HepG2 (cell line): Measurements from ENCODE around the gene PLEKHD1. TPM values are rescaled to one million over a fixed set of nuclear protein-coding genes. Genes with fewer than 3 reads are reported as not detected.
A peak's percentile ranks its signal among the peaks of the same experiment; 100 is the strongest.

ENCODE experiments used
- CEBPB ChIP-seq: IDR thresholded peaks from 2 replicates; pipeline ENCODE4 v1.6.1; 2011; ENCODE audit warnings: low read depth, low read length, improper control_type of control experiment, borderline replicate concordance
- HDAC2 ChIP-seq: sonication (generic); formaldehyde crosslinking; IDR thresholded peaks from 2 replicates; pipeline ENCODE4 v1.4.0; 2020; ENCODE audit warnings: missing genetic modification reagents
- KIAA2018 ChIP-seq: sonication (generic); formaldehyde crosslinking; IDR thresholded peaks from 2 replicates; pipeline ENCODE4 v1.5.0; 2020; ENCODE audit warnings: mild to moderate bottlenecking, missing genetic modification reagents, borderline replicate concordance
- MAX ChIP-seq: IDR thresholded peaks from 2 replicates; pipeline ENCODE4 v1.6.1; 2012; ENCODE audit warnings: inconsistent platforms
- MED13 ChIP-seq: sonication (generic); formaldehyde crosslinking; IDR thresholded peaks from 2 replicates; pipeline ENCODE4 v1.5.0; 2020; ENCODE audit warnings: missing genetic modification reagents
- MIER2 ChIP-seq: IDR thresholded peaks from 2 replicates; pipeline ENCODE4 v1.6.1; 2016; ENCODE audit warnings: missing biosample characterization, missing genetic modification reagents
- NFIC ChIP-seq: IDR thresholded peaks from 2 replicates; pipeline ENCODE4 v1.6.1; 2012; ENCODE audit warnings: mild to moderate bottlenecking, low read length, inconsistent platforms
- RBM39 ChIP-seq: fragments of 200-400 bp; formaldehyde crosslinking; IDR thresholded peaks from one replicate; pipeline ENCODE4 v1.6.1; 2018; ENCODE audit warnings: antibody characterized with exemption, mild to moderate bottlenecking, low read depth, low read length; ENCODE audit not compliant: poor library complexity, severe bottlenecking
- SUZ12 ChIP-seq: fragments of 150-350 bp; IDR thresholded peaks from 2 replicates; pipeline ENCODE4 v1.6.1; 2014; ENCODE audit warnings: low read depth, low read length
- USF2 ChIP-seq, 2 experiments: sonication (generic) in 1 of 2; formaldehyde crosslinking in 1 of 2; IDR thresholded peaks; 2 replicates each; pipeline versions ENCODE4 v1.5.1 to v1.6.1; 2011 to 2020; ENCODE audit warnings: borderline replicate concordance in 1 of 2, low read depth in 1 of 2, low read length in 1 of 2, mild to moderate bottlenecking in 1 of 2, missing genetic modification reagents in 1 of 2, moderate library complexity in 1 of 2
- ZNF264 ChIP-seq: sonication (generic); formaldehyde crosslinking; IDR thresholded peaks from 2 replicates; pipeline ENCODE4 v1.4.0; 2020; ENCODE audit warnings: missing genetic modification reagents
- ZNF382 ChIP-seq: sonication (generic); formaldehyde crosslinking; IDR thresholded peaks from 2 replicates; pipeline ENCODE4 v1.5.0; 2020; ENCODE audit warnings: missing genetic modification reagents, mild to moderate bottlenecking, borderline replicate concordance
- polyA plus RNA-seq, 8 experiments: library from polyadenylated mRNA; depleted of rRNA in 3 of 8; stranded (reverse) in 7 of 8; unstranded in 1 of 8; fragments of >200 nt; fragmentation: Illumina TruSeq in 4 of 8; extraction: Trizol in 4 of 8; gene quantifications; 2 replicates each; pipeline versions ENCODE4 v1.2.1 to v1.2.3, GENCODE V29; 2011 to 2016; ENCODE audit warnings: low read depth in 4 of 8, missing spikeins in 1 of 8, mixed read lengths in 1 of 8; ENCODE audit not compliant: insufficient read depth in 1 of 8
- total RNA-seq, 5 experiments: library from RNA; depleted of rRNA; stranded (reverse); fragments of >200 nt; fragmentation: Illumina TruSeq; extraction: Trizol; gene quantifications; 2 replicates each; pipeline ENCODE4 v1.2.3, GENCODE V29; 2016; ENCODE audit warnings: low read depth in 1 of 5
- TF ChIP-seq, protein P1 (sequence below): IDR thresholded peaks from 2 replicates; pipeline ENCODE4 v1.6.1; 2018; ENCODE audit warnings: missing genetic modification reagents
- TF ChIP-seq, protein P2 (sequence below): sonication (generic); formaldehyde crosslinking; IDR thresholded peaks from 2 replicates; pipeline ENCODE4 v1.4.0; 2020; ENCODE audit warnings: missing genetic modification reagents, borderline replicate concordance

PLEKHD1 gene
- total and polyA plus RNA-seq, 2 of the 13 experiments (the other 11 are each of a cell fraction or from before 2014, with no cell fraction given): 0.01 TPM; not detected in 1

DNA sequence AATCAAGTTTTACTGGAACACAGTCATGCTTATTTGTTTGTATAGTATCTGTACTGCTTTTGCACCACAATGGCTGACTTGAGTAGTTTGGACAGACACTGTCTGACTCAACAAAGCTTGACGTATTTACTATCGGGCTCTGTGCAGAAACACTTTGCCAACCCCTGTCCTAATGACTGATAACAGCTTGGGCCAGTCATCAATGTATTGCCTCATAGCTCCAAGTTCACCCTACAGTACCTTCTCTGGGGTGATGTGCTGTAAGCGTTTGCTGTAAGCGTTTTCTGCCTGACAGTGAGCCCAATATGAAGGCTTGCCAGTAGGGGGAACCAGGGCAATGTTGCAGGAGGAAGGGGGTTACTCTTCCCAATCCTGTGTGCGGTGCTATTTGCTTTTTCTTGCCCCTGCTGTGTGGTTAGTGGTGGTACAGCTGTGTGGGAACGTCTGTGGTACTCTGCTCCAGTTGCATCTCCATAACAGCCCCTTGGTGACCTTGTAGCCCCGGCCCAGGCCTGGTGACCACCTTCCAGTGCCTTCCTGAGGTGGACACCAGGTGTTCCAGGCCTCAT lies 95.6 kb downstream of the PLEKHD1 start (continued):
- TF ChIP-seq KIAA2018 (CRISPR knock-in tag) (no peak), HDAC2 (peak; percentile 86), ZNF264 (CRISPR knock-in tag) (no peak), CEBPB (peak; percentile 99), SUZ12 (no peak), MED13 (CRISPR knock-in tag) (no peak), RBM39 (no peak), MIER2 (CRISPR knock-in tag) (peak; percentile 75; the same call in 1 of the 2 replicates), ZNF382 (no peak), NFIC (peak; percentile 27; the same call in 1 of the 2 replicates), USF2 (IDR thresholded peaks at IDR 0.05; ENCODE audit: low read depth, low read length) (no peak), USF2 (CRISPR knock-in tag; IDR thresholded peaks at IDR 0.05; ENCODE audit: borderline replicate concordance) (no peak), MAX (no peak)
- TF ChIP-seq, protein P1, sequence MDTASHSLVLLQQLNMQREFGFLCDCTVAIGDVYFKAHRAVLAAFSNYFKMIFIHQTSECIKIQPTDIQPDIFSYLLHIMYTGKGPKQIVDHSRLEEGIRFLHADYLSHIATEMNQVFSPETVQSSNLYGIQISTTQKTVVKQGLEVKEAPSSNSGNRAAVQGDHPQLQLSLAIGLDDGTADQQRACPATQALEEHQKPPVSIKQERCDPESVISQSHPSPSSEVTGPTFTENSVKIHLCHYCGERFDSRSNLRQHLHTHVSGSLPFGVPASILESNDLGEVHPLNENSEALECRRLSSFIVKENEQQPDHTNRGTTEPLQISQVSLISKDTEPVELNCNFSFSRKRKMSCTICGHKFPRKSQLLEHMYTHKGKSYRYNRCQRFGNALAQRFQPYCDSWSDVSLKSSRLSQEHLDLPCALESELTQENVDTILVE: peak; percentile 36; the same call in 1 of the 2 replicates
- TF ChIP-seq, protein P2, sequence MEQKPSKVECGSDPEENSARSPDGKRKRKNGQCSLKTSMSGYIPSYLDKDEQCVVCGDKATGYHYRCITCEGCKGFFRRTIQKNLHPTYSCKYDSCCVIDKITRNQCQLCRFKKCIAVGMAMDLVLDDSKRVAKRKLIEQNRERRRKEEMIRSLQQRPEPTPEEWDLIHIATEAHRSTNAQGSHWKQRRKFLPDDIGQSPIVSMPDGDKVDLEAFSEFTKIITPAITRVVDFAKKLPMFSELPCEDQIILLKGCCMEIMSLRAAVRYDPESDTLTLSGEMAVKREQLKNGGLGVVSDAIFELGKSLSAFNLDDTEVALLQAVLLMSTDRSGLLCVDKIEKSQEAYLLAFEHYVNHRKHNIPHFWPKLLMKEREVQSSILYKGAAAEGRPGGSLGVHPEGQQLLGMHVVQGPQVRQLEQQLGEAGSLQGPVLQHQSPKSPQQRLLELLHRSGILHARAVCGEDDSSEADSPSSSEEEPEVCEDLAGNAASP (CRISPR knock-in tag): peak; percentile 79; the same call in 1 of the 2 replicates
